DND-41 (cell line): ENCODE results near the gene PLOD2.
A peak's percentile ranks its signal among the peaks of the same experiment; 100 is the strongest.

Experiments
- ATAC-seq: fragments of 200-7000 bp; cut with Tn5 transposase; 3 replicates; pipeline ENCODE4 v1.9.1; 2021; ENCODE audit warnings: low read depth; ENCODE audit not compliant: insufficient read depth
- DNase-seq: peaks from one replicate; pipeline ENCODE4 v3.0.0-alpha.2; 2020
- H2AFZ ChIP-seq: 2 replicates; pipeline ENCODE4 v1.6.0; 2012; ENCODE audit warnings: low read depth, low read length
- H3K27ac ChIP-seq: 2 replicates; pipeline ENCODE4 v1.5.1; 2012; ENCODE audit warnings: low read length, inconsistent platforms
- H3K27me3 ChIP-seq: fragments of 200-600 bp; sonication (generic); 2 replicates; pipeline ENCODE4 v1.6.0; 2012; ENCODE audit warnings: low read length, mild to moderate bottlenecking, inconsistent platforms; ENCODE audit not compliant: insufficient read depth, poor library complexity
- H3K36me3 ChIP-seq: 2 replicates; pipeline ENCODE4 v1.5.1; 2012; ENCODE audit warnings: low read length, inconsistent platforms; ENCODE audit not compliant: insufficient read depth
- H3K4me1 ChIP-seq: 2 replicates; pipeline ENCODE4 v1.5.1; 2012; ENCODE audit warnings: mild to moderate bottlenecking, low read length; ENCODE audit not compliant: insufficient read depth
- H3K4me2 ChIP-seq: 2 replicates; pipeline ENCODE4 v1.6.0; 2012; ENCODE audit warnings: mild to moderate bottlenecking, moderate library complexity, low read length, inconsistent platforms; ENCODE audit not compliant: insufficient read depth
- H3K4me3 ChIP-seq, 2 experiments: fragments of 200-600 bp in 1 of 2; shearing (Covaris generic) in 1 of 2; 2 replicates each; pipeline ENCODE4 v1.5.1; 2012 to 2016; ENCODE audit warnings: inconsistent platforms in 2 of 2, low read length in 2 of 2, mild to moderate bottlenecking in 2 of 2, low read depth in 1 of 2, moderate library complexity in 1 of 2
- H3K79me2 ChIP-seq: 2 replicates; pipeline ENCODE4 v1.6.0; 2012; ENCODE audit warnings: low read length, inconsistent platforms; ENCODE audit not compliant: insufficient read depth
- H3K9ac ChIP-seq: 2 replicates; pipeline ENCODE4 v1.6.0; 2012; ENCODE audit warnings: low read depth, mild to moderate bottlenecking, inconsistent platforms, low read length, moderate library complexity
- H3K9me3 ChIP-seq: 2 replicates; pipeline ENCODE4 v1.5.1; 2012; ENCODE audit warnings: low read length, moderate library complexity, mild to moderate bottlenecking, inconsistent platforms; ENCODE audit not compliant: insufficient read depth, severe bottlenecking
- H4K20me1 ChIP-seq: 2 replicates; pipeline ENCODE4 v1.6.0; 2012; ENCODE audit warnings: low read length; ENCODE audit not compliant: insufficient read depth
- EZH2 ChIP-seq: IDR thresholded peaks from 3 replicates; pipeline ENCODE4 v1.6.1; 2012; ENCODE audit warnings: borderline replicate concordance, low read depth, mild to moderate bottlenecking, moderate library complexity, low read length, inconsistent platforms; ENCODE audit not compliant: severe bottlenecking
- TF ChIP-seq, protein P1 (sequence below): IDR thresholded peaks from 2 replicates; pipeline ENCODE4 v1.5.1; 2012; ENCODE audit warnings: borderline replicate concordance, low read length, moderate library complexity, mild to moderate bottlenecking; ENCODE audit not compliant: poor library complexity, severe bottlenecking; ENCODE audit errors: extremely low read depth

PLOD2 gene

DNA sequence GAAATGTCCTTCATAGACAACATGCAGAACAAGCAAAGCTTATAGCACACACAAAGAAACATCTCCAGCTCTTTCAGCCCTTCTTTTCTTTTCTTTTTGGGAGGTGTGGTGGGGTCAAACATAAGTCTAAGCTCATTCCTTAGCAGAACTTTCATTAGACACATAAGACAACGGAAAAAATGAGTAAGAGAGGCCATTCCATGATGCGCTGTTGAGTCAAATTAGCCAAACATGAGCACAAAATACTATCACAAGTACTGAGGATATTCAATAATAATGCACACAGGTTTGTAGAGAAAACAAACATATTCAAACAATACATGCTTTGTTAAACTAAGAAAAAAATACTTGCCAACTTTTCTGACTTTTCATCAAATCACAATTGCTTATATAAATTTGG lies 83.0 kb downstream of the PLOD2 start:
- no peak for DNase-seq
- no peaks in the 10 kb centered on the region for H3K79me2 ChIP-seq
- no peak overlapping the region for H3K9ac ChIP-seq
- no peak overlapping the region for H3K27ac ChIP-seq
- no peaks in the 10 kb centered on the region for H3K27me3 ChIP-seq
- H3K9me3 ChIP-seq = no peaks in the 10 kb centered on the region
- H3K4me3 ChIP-seq = no peak overlapping the region
- no peaks in the 10 kb centered on the region for H3K4me1 ChIP-seq
- ATAC-seq = no peak
- no peak overlapping the region for H3K4me2 ChIP-seq
- no peak for TF ChIP-seq EZH2
- TF ChIP-seq, protein P1, sequence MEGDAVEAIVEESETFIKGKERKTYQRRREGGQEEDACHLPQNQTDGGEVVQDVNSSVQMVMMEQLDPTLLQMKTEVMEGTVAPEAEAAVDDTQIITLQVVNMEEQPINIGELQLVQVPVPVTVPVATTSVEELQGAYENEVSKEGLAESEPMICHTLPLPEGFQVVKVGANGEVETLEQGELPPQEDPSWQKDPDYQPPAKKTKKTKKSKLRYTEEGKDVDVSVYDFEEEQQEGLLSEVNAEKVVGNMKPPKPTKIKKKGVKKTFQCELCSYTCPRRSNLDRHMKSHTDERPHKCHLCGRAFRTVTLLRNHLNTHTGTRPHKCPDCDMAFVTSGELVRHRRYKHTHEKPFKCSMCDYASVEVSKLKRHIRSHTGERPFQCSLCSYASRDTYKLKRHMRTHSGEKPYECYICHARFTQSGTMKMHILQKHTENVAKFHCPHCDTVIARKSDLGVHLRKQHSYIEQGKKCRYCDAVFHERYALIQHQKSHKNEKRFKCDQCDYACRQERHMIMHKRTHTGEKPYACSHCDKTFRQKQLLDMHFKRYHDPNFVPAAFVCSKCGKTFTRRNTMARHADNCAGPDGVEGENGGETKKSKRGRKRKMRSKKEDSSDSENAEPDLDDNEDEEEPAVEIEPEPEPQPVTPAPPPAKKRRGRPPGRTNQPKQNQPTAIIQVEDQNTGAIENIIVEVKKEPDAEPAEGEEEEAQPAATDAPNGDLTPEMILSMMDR = no peak
- H2AFZ ChIP-seq = no peak overlapping the region
- H3K36me3 ChIP-seq = no peaks in the 10 kb centered on the region
- no peaks in the 10 kb centered on the region for H4K20me1 ChIP-seq

DNA sequence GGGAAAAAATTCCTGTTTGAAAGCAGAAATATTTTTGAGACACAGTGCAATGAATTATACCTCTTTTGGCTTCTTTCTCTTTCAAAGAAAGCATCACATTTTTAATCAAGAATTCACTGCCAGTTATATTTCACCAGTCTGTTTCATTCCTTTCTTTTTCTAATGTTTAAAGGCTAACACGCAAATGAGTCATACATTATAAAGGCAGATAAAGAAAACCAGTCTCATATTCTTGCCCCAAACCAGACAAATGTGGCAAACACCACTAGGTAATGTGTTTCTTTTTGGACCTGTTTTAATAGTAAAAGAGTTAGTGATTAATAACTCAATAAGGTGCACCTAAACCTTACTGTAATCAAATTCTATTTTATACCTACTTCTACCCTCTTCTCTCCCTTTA lies 83.8 kb downstream of the PLOD2 start:
- H2AFZ ChIP-seq = no peak overlapping the region
- H3K9me3 ChIP-seq = no peaks in the 10 kb centered on the region
- no peaks in the 10 kb centered on the region for H3K79me2 ChIP-seq
- H3K4me3 ChIP-seq = no peak overlapping the region
- TF ChIP-seq EZH2 = no peak
- TF ChIP-seq, protein P1 = no peak
- ATAC-seq (no peak), DNase-seq (no peak)
- H3K36me3 ChIP-seq = no peaks in the 10 kb centered on the region
- no peak overlapping the region for H3K27ac ChIP-seq
- H3K27me3 ChIP-seq = no peaks in the 10 kb centered on the region
- H3K9ac ChIP-seq = no peak overlapping the region
- no peaks in the 10 kb centered on the region for H4K20me1 ChIP-seq
- no peak overlapping the region for H3K4me2 ChIP-seq
- H3K4me1 ChIP-seq = no peaks in the 10 kb centered on the region

DNA sequence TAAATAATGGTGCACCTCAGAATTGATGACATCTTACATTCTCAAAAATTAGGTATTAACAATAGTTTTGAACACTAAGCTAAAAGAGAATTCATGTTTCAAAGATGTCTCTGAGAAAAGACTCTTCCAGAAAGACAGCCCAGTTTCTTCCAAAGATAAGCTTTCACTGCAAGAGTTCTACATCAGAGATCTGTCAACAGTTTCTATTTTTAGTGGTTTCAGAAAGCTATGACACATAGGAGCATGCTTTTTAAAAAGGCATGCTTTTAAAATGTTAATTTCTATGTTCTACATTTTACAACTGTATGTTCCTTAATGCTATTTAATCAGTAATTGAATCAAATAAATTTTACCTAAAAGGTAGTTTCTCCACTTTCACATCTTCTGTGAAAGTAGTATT lies 88.2 kb downstream of the PLOD2 start:
- Histone ChIP-seq H3K27me3 (no peaks in the 10 kb centered on the region), H3K4me2 (no peak overlapping the region), H3K27ac (no peak overlapping the region), H2AFZ (no peak overlapping the region), H4K20me1 (no peaks in the 10 kb centered on the region), H3K36me3 (no peaks in the 10 kb centered on the region), H3K4me1 (no peaks in the 10 kb centered on the region), H3K9me3 (no peaks in the 10 kb centered on the region), H3K9ac (no peak overlapping the region), H3K4me3 (no peak overlapping the region), H3K79me2 (no peaks in the 10 kb centered on the region)
- ATAC-seq (no peak), DNase-seq (no peak)
- TF ChIP-seq, protein P1 = no peak
- TF ChIP-seq EZH2 = no peak

DNA sequence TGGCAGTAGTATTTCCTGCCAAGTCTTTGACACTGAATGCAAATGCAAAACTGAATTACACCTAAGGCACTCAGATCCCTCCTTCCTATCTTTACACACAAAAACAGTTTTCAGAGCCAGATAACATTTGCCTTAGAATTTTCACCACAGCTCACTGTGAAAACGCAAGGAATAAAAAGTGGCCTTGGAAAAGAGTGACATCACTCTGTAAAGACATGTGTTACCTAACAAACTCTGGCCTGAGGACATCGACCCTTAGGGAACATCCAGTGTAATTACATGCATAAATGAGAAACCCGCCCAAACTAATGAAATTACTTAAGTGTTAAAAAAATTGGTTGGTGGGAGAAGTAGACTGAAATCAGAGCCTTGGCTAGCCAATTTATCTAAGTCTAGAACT lies 88.9 kb downstream of the PLOD2 start:
- Histone ChIP-seq H3K9ac (no peak overlapping the region), H3K4me3 (no peak overlapping the region), H3K79me2 (no peaks in the 10 kb centered on the region), H3K27me3 (no peaks in the 10 kb centered on the region), H3K9me3 (no peaks in the 10 kb centered on the region), H3K4me1 (no peaks in the 10 kb centered on the region), H3K4me2 (no peak overlapping the region), H4K20me1 (no peaks in the 10 kb centered on the region), H2AFZ (no peak overlapping the region), H3K27ac (no peak overlapping the region), H3K36me3 (no peaks in the 10 kb centered on the region)
- TF ChIP-seq, protein P1 = no peak
- TF ChIP-seq EZH2 = peak; percentile 34
- no peak for ATAC-seq
- DNase-seq = no peak
